ENCODE results near the gene NNMT. TPM values are rescaled to one million over a fixed set of nuclear protein-coding genes. Genes with fewer than 3 reads are reported as not detected.
A peak's percentile ranks its signal among the peaks of the same experiment; 100 is the strongest.

NNMT gene
- total RNA-seq, 3 donors from 2014 or later = 13.1 to 112 (median 65.9) TPM

DNA sequence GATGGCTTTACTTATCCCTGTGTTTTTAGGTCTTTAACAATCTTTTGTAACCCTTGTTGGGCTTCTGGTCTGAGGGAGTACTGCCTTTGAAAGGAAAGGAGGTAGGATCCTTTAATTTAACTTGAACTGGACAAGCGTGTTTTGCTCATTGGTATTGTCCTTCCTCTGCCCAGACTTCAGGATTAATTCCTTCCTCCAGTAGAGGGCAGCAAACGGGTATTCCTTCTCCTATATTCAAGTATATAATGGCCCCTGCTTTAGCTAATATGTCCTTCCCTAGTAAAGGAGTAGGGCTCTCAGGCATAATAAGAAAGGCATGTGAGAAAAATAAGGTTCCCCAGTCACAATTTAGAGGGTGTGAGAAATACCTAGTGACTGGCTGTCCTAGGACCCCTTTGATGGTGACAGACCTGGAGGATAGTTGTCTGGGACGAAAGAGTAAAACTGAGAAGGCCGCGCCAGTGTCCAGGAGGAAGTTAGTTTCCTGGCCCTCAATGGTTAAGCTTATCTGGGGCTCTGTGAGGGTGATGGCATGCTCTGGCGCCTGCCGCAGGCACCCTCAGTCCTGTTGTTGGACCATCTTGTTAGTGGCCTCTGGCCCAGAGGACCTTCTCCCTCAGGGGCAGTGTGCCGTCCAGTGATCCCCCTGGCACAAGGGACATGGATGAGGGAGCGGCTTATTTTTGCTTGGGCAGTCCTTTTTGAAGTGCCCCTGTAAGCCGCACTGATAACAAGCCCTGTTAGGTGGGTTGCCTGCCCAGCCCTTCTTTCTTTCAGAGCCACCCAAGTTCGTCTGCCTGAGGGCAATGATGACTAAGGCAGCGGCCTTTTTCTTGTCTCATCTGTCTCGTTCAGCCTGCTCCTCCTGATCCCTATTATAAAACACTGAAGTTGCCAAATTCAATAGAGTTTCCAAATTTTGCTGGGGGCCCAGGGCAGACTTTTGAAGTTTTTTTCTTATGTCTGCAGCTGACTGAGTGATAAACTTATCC is 52.3 kb downstream of the NNMT start:
- Histone ChIP-seq H3K9me3 (no peaks in the 10 kb centered on the region), H3K4me1 (ENCODE audit: low read depth) (no peaks in the 10 kb centered on the region), H3K36me3 (ENCODE audit: low read depth) (no peaks in the 10 kb centered on the region), H3K4me3 (no peak overlapping the region)
- TF ChIP-seq, protein P1, sequence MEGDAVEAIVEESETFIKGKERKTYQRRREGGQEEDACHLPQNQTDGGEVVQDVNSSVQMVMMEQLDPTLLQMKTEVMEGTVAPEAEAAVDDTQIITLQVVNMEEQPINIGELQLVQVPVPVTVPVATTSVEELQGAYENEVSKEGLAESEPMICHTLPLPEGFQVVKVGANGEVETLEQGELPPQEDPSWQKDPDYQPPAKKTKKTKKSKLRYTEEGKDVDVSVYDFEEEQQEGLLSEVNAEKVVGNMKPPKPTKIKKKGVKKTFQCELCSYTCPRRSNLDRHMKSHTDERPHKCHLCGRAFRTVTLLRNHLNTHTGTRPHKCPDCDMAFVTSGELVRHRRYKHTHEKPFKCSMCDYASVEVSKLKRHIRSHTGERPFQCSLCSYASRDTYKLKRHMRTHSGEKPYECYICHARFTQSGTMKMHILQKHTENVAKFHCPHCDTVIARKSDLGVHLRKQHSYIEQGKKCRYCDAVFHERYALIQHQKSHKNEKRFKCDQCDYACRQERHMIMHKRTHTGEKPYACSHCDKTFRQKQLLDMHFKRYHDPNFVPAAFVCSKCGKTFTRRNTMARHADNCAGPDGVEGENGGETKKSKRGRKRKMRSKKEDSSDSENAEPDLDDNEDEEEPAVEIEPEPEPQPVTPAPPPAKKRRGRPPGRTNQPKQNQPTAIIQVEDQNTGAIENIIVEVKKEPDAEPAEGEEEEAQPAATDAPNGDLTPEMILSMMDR (IDR thresholded peaks at IDR 0.05) = peak; percentile 39
- intact Hi-C loops (cut with DNase I, micrococcal nuclease) = no loop called here
- ATAC-seq (peak; percentile 82), DNase-seq (peak in 1 of 3 donors; percentile 85)

DNA sequence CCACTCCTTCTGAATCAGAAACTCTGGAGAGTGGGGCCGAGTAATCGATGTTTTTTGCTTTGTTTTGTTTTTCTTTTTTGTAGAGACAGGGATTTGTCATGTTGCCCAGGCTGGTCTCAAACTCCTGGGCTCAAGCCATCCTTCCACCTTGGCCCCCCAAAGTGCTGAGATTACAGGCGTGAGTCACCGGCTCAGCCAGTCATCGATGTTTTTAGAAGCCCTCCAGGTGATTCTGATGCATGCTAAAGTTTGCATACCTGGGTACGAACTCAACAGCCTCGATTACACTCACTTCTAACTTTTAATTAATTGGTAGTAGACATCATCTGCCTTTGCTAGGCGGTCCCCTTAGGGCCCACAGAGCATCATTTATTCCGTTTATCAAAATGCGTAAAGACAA is 53.8 kb downstream of the NNMT start:
- intact Hi-C loops (cut with DNase I, micrococcal nuclease) = no loop called here
- no peak for ATAC-seq
- TF ChIP-seq, protein P1 (IDR thresholded peaks at IDR 0.05) = no peak
- Histone ChIP-seq H3K9me3 (no peaks in the 10 kb centered on the region), H3K4me1 (ENCODE audit: low read depth) (no peaks in the 10 kb centered on the region), H3K4me3 (no peak overlapping the region), H3K36me3 (ENCODE audit: low read depth) (no peaks in the 10 kb centered on the region)
- no peak for DNase-seq

DNA sequence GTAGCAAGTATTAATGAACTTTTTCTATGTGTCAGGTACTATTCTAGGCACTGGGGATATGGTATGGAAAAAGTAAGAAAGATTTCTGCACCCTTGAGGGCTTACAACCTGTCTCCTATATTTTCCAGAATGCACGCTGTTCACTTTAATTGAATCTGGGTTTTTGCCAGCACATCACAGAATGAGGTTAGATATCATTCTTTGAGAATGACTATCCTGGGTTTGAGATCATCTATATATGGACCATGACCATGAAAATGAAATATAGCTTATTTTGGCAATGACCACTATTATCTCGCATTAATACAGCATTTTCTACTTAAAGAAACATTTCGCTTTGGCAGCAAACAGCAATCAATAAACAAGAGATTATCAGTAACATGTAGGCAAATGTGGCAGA is 57.2 kb downstream of the NNMT start:
- TF ChIP-seq, protein P1 (IDR thresholded peaks at IDR 0.05) = no peak
- intact Hi-C loops (cut with DNase I, micrococcal nuclease) = no loop called here
- ATAC-seq (no peak), DNase-seq (no peak)
- Histone ChIP-seq H3K4me1 (ENCODE audit: low read depth) (no peaks in the 10 kb centered on the region), H3K36me3 (ENCODE audit: low read depth) (no peaks in the 10 kb centered on the region), H3K9me3 (no peaks in the 10 kb centered on the region), H3K4me3 (no peak overlapping the region)

DNA sequence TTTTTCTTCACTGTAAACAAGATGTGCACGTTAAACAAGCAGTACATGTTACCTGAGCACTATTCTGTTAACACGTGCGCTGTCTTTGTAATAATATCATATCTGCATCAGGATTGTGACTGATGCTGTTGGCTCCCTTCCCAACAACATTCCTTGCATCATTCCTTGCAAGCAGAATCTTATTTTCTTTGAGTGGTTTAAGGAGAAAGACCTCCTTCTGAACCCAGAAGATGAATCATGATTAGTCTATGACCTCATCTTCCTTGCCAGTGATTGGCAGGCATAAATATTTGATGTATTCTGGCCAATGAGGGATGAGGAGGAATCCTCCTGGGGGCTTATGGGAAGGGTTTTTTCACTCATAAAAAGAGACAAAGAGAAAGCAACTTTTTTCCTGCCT is 57.9 kb downstream of the NNMT start:
- Histone ChIP-seq H3K9me3 (no peaks in the 10 kb centered on the region), H3K4me3 (no peak overlapping the region), H3K36me3 (ENCODE audit: low read depth) (no peaks in the 10 kb centered on the region), H3K4me1 (ENCODE audit: low read depth) (no peaks in the 10 kb centered on the region)
- intact Hi-C loops (cut with DNase I, micrococcal nuclease) = no loop called here
- ATAC-seq (no peak), DNase-seq (no peak)
- TF ChIP-seq, protein P1 (IDR thresholded peaks at IDR 0.05) = no peak

DNA sequence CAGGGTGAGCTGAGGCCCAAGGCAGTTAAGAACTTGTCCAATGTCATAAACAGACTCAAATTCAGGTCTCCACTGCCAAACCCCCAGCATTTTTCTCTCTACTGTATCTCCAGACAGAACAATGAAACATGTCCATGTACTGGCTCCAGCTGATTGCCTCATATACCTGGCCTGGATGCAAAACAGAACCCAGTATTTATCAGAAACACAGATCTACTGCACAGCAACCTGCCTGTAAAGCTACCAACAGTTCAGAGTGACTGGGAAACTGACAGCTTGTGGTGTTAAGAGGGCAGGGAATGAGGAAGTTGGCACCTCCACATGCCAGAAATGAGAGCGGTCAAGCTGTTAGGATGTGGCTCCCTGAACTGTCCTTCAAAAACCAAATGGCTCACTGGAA is 62.5 kb downstream of the NNMT start:
- ATAC-seq = peak; percentile 78
- peak in 1 of 3 donors; percentile 17 for DNase-seq
- Histone ChIP-seq H3K4me1 (ENCODE audit: low read depth) (no peaks in the 10 kb centered on the region), H3K9me3 (no peaks in the 10 kb centered on the region), H3K36me3 (ENCODE audit: low read depth) (no peaks in the 10 kb centered on the region), H3K4me3 (no peak overlapping the region)
- TF ChIP-seq, protein P1 (IDR thresholded peaks at IDR 0.05) = no peak
- intact Hi-C loops (cut with DNase I, micrococcal nuclease) = no loop called here

Data from mucosa of descending colon (tissue), 3 donors.